H1 (cell line): Measurements from ENCODE around the gene PCSK9. TPM values are rescaled to one million over a fixed set of nuclear protein-coding genes. Genes with fewer than 3 reads are reported as not detected.

Experiments
- CTCF ChIA-PET: fragments of 300-600 bp; sonication (Branson Sonifier 250); formaldehyde crosslinking; loops from one replicate; lab custom pipeline; 2021; ENCODE audit not compliant: partially characterized antibody; lab: Charles Lee
- POLR2A ChIA-PET: fragments of 300-600 bp; sonication (Branson Sonifier 250); formaldehyde crosslinking; loops from one replicate; lab custom pipeline; 2021; ENCODE audit warnings: inconsistent platforms; ENCODE audit not compliant: partially characterized antibody; lab: Charles Lee
- DNase-seq, 2 experiments: peaks; one replicate each; pipeline versions ENCODE4 v3.0.0 to v3.0.0-alpha.2; 2010 to 2022; ENCODE audit warnings: low spot score in 2 of 2, low read depth in 1 of 2, mixed read lengths in 1 of 2
- FAIRE-seq: peaks from 2 replicates; lab custom pipeline; 2011; peaks lifted over from hg19 to GRCh38; lab: Jason Lieb, UNC
- H2AFZ ChIP-seq: 2 replicates; pipeline ENCODE4 v1.8.1; 2012; ENCODE audit warnings: low read length, inconsistent platforms
- H2AK5ac ChIP-seq: 2 replicates; pipeline ENCODE4 v1.6.1; 2013; ENCODE audit warnings: low read depth, low read length
- H2BK120ac ChIP-seq: replicated peaks from 2 replicates; pipeline ENCODE3; 2013; ENCODE audit warnings: low read depth, low read length, inconsistent platforms
- H2BK12ac ChIP-seq: 2 replicates; pipeline ENCODE4 v1.6.1; 2013; ENCODE audit warnings: low read depth, low read length
- H2BK15ac ChIP-seq: 2 replicates; pipeline ENCODE4 v1.6.1; 2013; ENCODE audit warnings: low read length
- H2BK20ac ChIP-seq: 2 replicates; pipeline ENCODE4 v1.6.1; 2013; ENCODE audit warnings: low read length
- H2BK5ac ChIP-seq: 2 replicates; pipeline ENCODE4 v1.6.1; 2013; ENCODE audit warnings: low read depth, low read length
- H3K14ac ChIP-seq: 2 replicates; pipeline ENCODE4 v1.6.1; 2013; ENCODE audit warnings: inconsistent platforms; ENCODE audit not compliant: insufficient read length
- H3K18ac ChIP-seq: 2 replicates; pipeline ENCODE4 v1.6.1; 2013; ENCODE audit warnings: low read length; ENCODE audit errors: extremely low read depth
- H3K23ac ChIP-seq: 2 replicates; pipeline ENCODE4 v1.6.1; 2013; ENCODE audit warnings: inconsistent platforms; ENCODE audit not compliant: insufficient read length
- H3K23me2 ChIP-seq: 2 replicates; pipeline ENCODE4 v1.6.1; 2013; ENCODE audit warnings: low read depth, low read length
- H3K27ac ChIP-seq: 2 replicates; pipeline ENCODE4 v1.6.1; 2011; ENCODE audit warnings: low read depth, low read length, inconsistent platforms
- H3K27me3 ChIP-seq, 4 experiments: replicated peaks in 1 of 4; 1 replicate in 1 of 4; 2 replicates in 3 of 4; pipeline versions ENCODE4 v1.6.1 to v1.8.1; 2011 to 2013; ENCODE audit warnings: low read length in 3 of 4, mild to moderate bottlenecking in 3 of 4, inconsistent platforms in 2 of 4, mixed read lengths in 2 of 4, moderate library complexity in 1 of 4; ENCODE audit not compliant: control insufficient read depth in 3 of 4, insufficient read depth in 3 of 4; ENCODE audit errors: extremely low read depth in 1 of 4
- H3K36me3 ChIP-seq, 4 experiments: 2 replicates each; pipeline versions ENCODE4 v1.6.1 to v1.8.1; 2011 to 2013; ENCODE audit warnings: mild to moderate bottlenecking in 4 of 4, low read length in 3 of 4, moderate library complexity in 2 of 4, control low read depth in 1 of 4, inconsistent platforms in 1 of 4; ENCODE audit not compliant: insufficient read depth in 4 of 4, control insufficient read depth in 2 of 4
- H3K4ac ChIP-seq: replicated peaks from 2 replicates; pipeline ENCODE3; 2013; ENCODE audit warnings: low read length, low read depth, mixed read lengths, inconsistent platforms; ENCODE audit not compliant: insufficient read length
- H3K4me1 ChIP-seq, 4 experiments: replicated peaks in 1 of 4; 1 replicate in 1 of 4; 2 replicates in 3 of 4; pipeline versions ENCODE4 v1.6.1 to v1.8.1; 2011 to 2013; ENCODE audit warnings: low read length in 3 of 4, inconsistent platforms in 2 of 4, mixed read lengths in 1 of 4; ENCODE audit not compliant: insufficient read depth in 4 of 4, control insufficient read depth in 3 of 4
- H3K4me2 ChIP-seq, 2 experiments: 2 replicates each; pipeline versions ENCODE4 v1.6.1 to v1.8.1; 2011 to 2013; ENCODE audit warnings: low read depth in 2 of 2, low read length in 2 of 2, control low read depth in 1 of 2, inconsistent platforms in 1 of 2, mild to moderate bottlenecking in 1 of 2; ENCODE audit not compliant: insufficient read depth in 1 of 2
- H3K4me3 ChIP-seq, 4 experiments: fragments of 200-600, 300-600 bp in 1 of 4; sonication (generic), shearing (Covaris generic), sonication (Bioruptor Twin) in 1 of 4; 2 replicates each; pipeline versions ENCODE4 v1.5.1 to v1.8.1; 2011 to 2016; ENCODE audit warnings: low read length in 4 of 4, low read depth in 3 of 4, control low read depth in 2 of 4, inconsistent platforms in 2 of 4, mild to moderate bottlenecking in 2 of 4, mixed read lengths in 1 of 4, moderate library complexity in 1 of 4; ENCODE audit not compliant: insufficient read depth in 2 of 4; ENCODE audit errors: extremely low read depth in 1 of 4
- H3K56ac ChIP-seq: replicated peaks from 2 replicates; pipeline ENCODE3; 2013; ENCODE audit warnings: low read depth, mild to moderate bottlenecking, mixed read lengths, low read length, inconsistent platforms; ENCODE audit not compliant: insufficient read length
- H3K79me1 ChIP-seq: 2 replicates; pipeline ENCODE4 v1.6.1; 2013; ENCODE audit warnings: low read depth, low read length, control low read depth
- H3K79me2 ChIP-seq, 2 experiments: 2 replicates each; pipeline versions ENCODE4 v1.6.1 to v1.8.1; 2012 to 2013; ENCODE audit warnings: low read length in 2 of 2, mild to moderate bottlenecking in 2 of 2, inconsistent platforms in 1 of 2; ENCODE audit not compliant: insufficient read depth in 2 of 2, control insufficient read depth in 1 of 2
- H3K9ac ChIP-seq, 4 experiments: replicated peaks in 1 of 4; 1 replicate in 1 of 4; 2 replicates in 3 of 4; pipeline versions ENCODE4 v1.6.1 to v1.8.1; 2011 to 2013; ENCODE audit warnings: low read depth in 3 of 4, low read length in 3 of 4, control low read depth in 2 of 4, mild to moderate bottlenecking in 2 of 4, moderate library complexity in 2 of 4, inconsistent platforms in 1 of 4; ENCODE audit errors: extremely low read depth in 1 of 4
- H3K9me3 ChIP-seq, 2 experiments: 2 replicates each; pipeline versions ENCODE4 v1.6.1 to v1.8.1; 2012 to 2013; ENCODE audit warnings: mild to moderate bottlenecking in 2 of 2, moderate library complexity in 2 of 2, control low read depth in 1 of 2, inconsistent platforms in 1 of 2, low read depth in 1 of 2, low read length in 1 of 2, mixed read lengths in 1 of 2; ENCODE audit not compliant: insufficient read depth in 2 of 2
- H4K20me1 ChIP-seq, 2 experiments: replicated peaks in 1 of 2; 2 replicates each; pipeline versions ENCODE3 to v1.8.1; 2011 to 2013; ENCODE audit warnings: inconsistent platforms in 2 of 2, low read length in 2 of 2, mild to moderate bottlenecking in 1 of 2; ENCODE audit not compliant: insufficient read depth in 2 of 2, control insufficient read depth in 1 of 2
- H4K5ac ChIP-seq: 2 replicates; pipeline ENCODE4 v1.6.1; 2013; ENCODE audit warnings: low read length, low read depth, mixed read lengths, inconsistent platforms; ENCODE audit not compliant: insufficient read length
- H4K8ac ChIP-seq: 2 replicates; pipeline ENCODE4 v1.8.0; 2013; ENCODE audit warnings: mild to moderate bottlenecking, moderate library complexity, low read length, inconsistent platforms; ENCODE audit not compliant: insufficient read depth; ENCODE audit errors: extremely low read depth
- H4K91ac ChIP-seq: replicated peaks from 2 replicates; pipeline ENCODE3; 2013; ENCODE audit warnings: low read length, mixed read lengths, inconsistent platforms; ENCODE audit not compliant: insufficient read length
- CHD1 ChIP-seq: IDR thresholded peaks from 2 replicates; pipeline ENCODE4 v1.6.1; 2012; ENCODE audit warnings: low read depth, low read length, improper control_type of control experiment
- CREB1 ChIP-seq: IDR thresholded peaks from 2 replicates; pipeline ENCODE4 v1.6.1; 2012; ENCODE audit warnings: inconsistent platforms
- GTF2F1 ChIP-seq: IDR thresholded peaks from 2 replicates; pipeline ENCODE4 v1.6.1; 2012; ENCODE audit warnings: low read depth, low read length, improper control_type of control experiment, borderline replicate concordance
- SAP30 ChIP-seq: fragments of 300-600 bp; sonication (generic); IDR thresholded peaks from 2 replicates; pipeline ENCODE4 v1.7.1; 2012; ENCODE audit warnings: low read length, moderate library complexity, mild to moderate bottlenecking, inconsistent platforms; ENCODE audit not compliant: insufficient read depth, insufficient replicate concordance
- SIN3A ChIP-seq, 2 experiments: IDR thresholded peaks in 1 of 2; conservative IDR thresholded peaks in 1 of 2; 2 replicates each; pipeline ENCODE4 v1.6.1; 2011 to 2012; ENCODE audit warnings: low read length in 2 of 2, improper control_type of control experiment in 1 of 2, low read depth in 1 of 2, mild to moderate bottlenecking in 1 of 2
- SP1 ChIP-seq: IDR thresholded peaks from 2 replicates; pipeline ENCODE4 v1.6.1; 2011; ENCODE audit warnings: low read depth, low read length
- TAF7 ChIP-seq: optimal IDR thresholded peaks from 2 replicates; pipeline ENCODE3; 2011; ENCODE audit warnings: low read depth, mild to moderate bottlenecking, inconsistent platforms, low read length, moderate library complexity, borderline replicate concordance
- TEAD4 ChIP-seq: IDR thresholded peaks from 2 replicates; pipeline ENCODE4 v1.6.1; 2012; ENCODE audit warnings: low read depth, low read length, inconsistent platforms, mixed read lengths
- WGBS, 2 experiments: shearing (Covaris generic) in 1 of 2; methylation state at CpG; one replicate each; pipeline versions ENCODE4 v1.1.6 to v1.1.7; 2013 to 2015; ENCODE audit warnings: low lambda C conversion rate in 2 of 2, mixed read lengths in 2 of 2, inconsistent platforms in 1 of 2, low coverage in 1 of 2, missing lambda C conversion rate in 1 of 2; ENCODE audit not compliant: insufficient replicate concordance in 2 of 2, insufficient coverage in 1 of 2, insufficient read length in 1 of 2; ENCODE audit errors: extremely low coverage in 1 of 2, missing lambda C conversion rate in 1 of 2; 5-methylcytosine and 5-hydroxymethylcytosine counted together
- polyA plus RNA-seq, 7 experiments: library from polyadenylated mRNA; depleted of rRNA in 3 of 7; stranded (reverse) in 5 of 7; unstranded in 2 of 7; fragments of >200 nt in 5 of 7; fragments of 200-250 nt in 2 of 7; gene quantifications; 1 replicate in 5 of 7; 2 replicates in 1 of 7; 4 replicates in 1 of 7; pipeline versions ENCODE4 v1.2.1 to v1.2.3, GENCODE V29; 2011 to 2013; ENCODE audit warnings: missing spikeins in 2 of 7, mixed read lengths in 2 of 7
- total RNA-seq: library from RNA; stranded (reverse); fragmentation: NEBNext Ultra II Directional; extraction: Animal tissue kit (Norgen Biotek cat#: 25700); gene quantifications from 2 replicates; pipeline ENCODE4 v1.2.1, GENCODE V29; 2021

The PCSK9 gene
- total and polyA plus RNA-seq, 2 of the 8 experiments (the other 6 are each of a cell fraction or from before 2014, with no cell fraction given): 22.3 to 32.3 TPM

GRCh38 chr1:55067022-55067778 is 27.9 kb downstream of the PCSK9 start:
- H3K9ac ChIP-seq: no peak overlapping the region
- no peak overlapping the region for H2BK120ac ChIP-seq
- no peak overlapping the region for H2AK5ac ChIP-seq
- no peak overlapping the region for H3K4me2 ChIP-seq
- H3K4me3 ChIP-seq: no peak overlapping the region
- no peak overlapping the region for H4K5ac ChIP-seq
- H3K9me3 ChIP-seq: no peaks in the 10 kb centered on the region
- H3K27me3 ChIP-seq: no peaks in the 10 kb centered on the region
- peaks cover 2 to 32% (median 27%) of the 10 kb centered on the region in 4 experiments; a peak in 7 of 8 replicates for H3K36me3 ChIP-seq
- 90% methylated on average over 17 of the region's 17 CpGs; no CpG with 5 or more reads in 1 of the 2 experiments for WGBS, 2 experiments
- H3K79me1 ChIP-seq: no peaks in the 10 kb centered on the region; the same call in 1 of the 2 replicates
- H3K4me1 ChIP-seq: no peaks in the 10 kb centered on the region
- H3K23ac ChIP-seq: no peak overlapping the region
- no peak for FAIRE-seq
- H3K23me2 ChIP-seq: no peaks in the 10 kb centered on the region
- H4K91ac ChIP-seq: no peak overlapping the region
- no peak overlapping the region; the same call in 1 of the 2 replicates for H2BK5ac ChIP-seq
- DNase-seq: no peak
- H4K8ac ChIP-seq: no peak overlapping the region
- H2BK20ac ChIP-seq: no peak overlapping the region; the same call in 1 of the 2 replicates
- no peak overlapping the region for H2AFZ ChIP-seq
- no peak overlapping the region for H3K56ac ChIP-seq
- no peaks in the 10 kb centered on the region for H3K79me2 ChIP-seq
- H3K4ac ChIP-seq: no peak overlapping the region
- H4K20me1 ChIP-seq: peaks cover 1 to 10% of the 10 kb centered on the region in 2 experiments
- no peak overlapping the region for H2BK12ac ChIP-seq
- ChIA-PET POLR2A (no interaction called here), CTCF (interaction anchor here (1.4 to 2.3 kb wide), 3 partner anchors 45 to 122 kb away, joined by 4 to 7 read pairs (median 4); no protein-coding TSS in a partner anchor)
- H3K18ac ChIP-seq: no peak overlapping the region
- H3K27ac ChIP-seq: no peak overlapping the region
- no peak overlapping the region for H2BK15ac ChIP-seq
- no peak overlapping the region for H3K14ac ChIP-seq
- no peak for TF ChIP-seq CHD1
- TF ChIP-seq TEAD4: no peak
- no peak for TF ChIP-seq TAF7
- TF ChIP-seq CREB1: no peak
- no peak for TF ChIP-seq SP1
- TF ChIP-seq SIN3A (conservative IDR thresholded peaks at IDR 0.05 in 1 of 2, IDR thresholded peaks at IDR 0.05 in 1 of 2; ENCODE audit: low read depth in 1 of 2, low read length in 2 of 2): no peak
- no peak for TF ChIP-seq GTF2F1
- TF ChIP-seq SAP30: no peak
